ENCODE data around the gene ITGA1. TPM values are rescaled to one million over a fixed set of nuclear protein-coding genes. Genes with fewer than 3 reads are reported as not detected.

The ITGA1 gene
- total RNA-seq, 2 donors from 2014 or later: 125 to 169 TPM

DNA sequence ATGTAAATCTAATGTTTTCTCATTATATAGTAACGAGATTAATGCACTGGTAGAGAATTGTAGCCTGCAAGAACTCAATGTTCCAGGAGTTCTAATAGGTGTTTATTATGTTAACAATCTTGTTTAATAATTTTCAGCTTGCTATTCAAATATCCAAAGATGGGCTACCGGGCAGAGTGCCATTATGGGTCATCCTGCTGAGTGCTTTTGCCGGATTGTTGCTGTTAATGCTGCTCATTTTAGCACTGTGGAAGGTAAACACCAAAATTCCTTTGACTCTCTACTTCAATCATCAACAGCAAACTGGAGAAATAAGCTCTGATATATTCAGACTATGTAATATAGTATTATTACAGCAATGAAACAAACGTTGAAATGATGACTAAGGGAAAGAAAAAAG is 159.5 kb downstream of the ITGA1 start:
- Histone ChIP-seq H3K4me1 (ENCODE audit: control insufficient read depth in 1 of 2, low read depth in 2 of 2) (peaks cover 10 to 28% of the 10 kb centered on the region in 2 donors), H3K27ac (peak overlapping the region in 1 of 2 donors; percentile 43), H3K27me3 (replicated peaks; ENCODE audit: insufficient read depth) (no peaks in the 10 kb centered on the region), H3K36me3 (peaks cover 5% of the 10 kb centered on the region), H3K9me3 (no peaks in the 10 kb centered on the region), H3K4me3 (no peak overlapping the region)
- no peak for ATAC-seq (ENCODE audit: insufficient number of reproducible peaks, low FRiP score, low read depth)
- TF ChIP-seq, protein P1, sequence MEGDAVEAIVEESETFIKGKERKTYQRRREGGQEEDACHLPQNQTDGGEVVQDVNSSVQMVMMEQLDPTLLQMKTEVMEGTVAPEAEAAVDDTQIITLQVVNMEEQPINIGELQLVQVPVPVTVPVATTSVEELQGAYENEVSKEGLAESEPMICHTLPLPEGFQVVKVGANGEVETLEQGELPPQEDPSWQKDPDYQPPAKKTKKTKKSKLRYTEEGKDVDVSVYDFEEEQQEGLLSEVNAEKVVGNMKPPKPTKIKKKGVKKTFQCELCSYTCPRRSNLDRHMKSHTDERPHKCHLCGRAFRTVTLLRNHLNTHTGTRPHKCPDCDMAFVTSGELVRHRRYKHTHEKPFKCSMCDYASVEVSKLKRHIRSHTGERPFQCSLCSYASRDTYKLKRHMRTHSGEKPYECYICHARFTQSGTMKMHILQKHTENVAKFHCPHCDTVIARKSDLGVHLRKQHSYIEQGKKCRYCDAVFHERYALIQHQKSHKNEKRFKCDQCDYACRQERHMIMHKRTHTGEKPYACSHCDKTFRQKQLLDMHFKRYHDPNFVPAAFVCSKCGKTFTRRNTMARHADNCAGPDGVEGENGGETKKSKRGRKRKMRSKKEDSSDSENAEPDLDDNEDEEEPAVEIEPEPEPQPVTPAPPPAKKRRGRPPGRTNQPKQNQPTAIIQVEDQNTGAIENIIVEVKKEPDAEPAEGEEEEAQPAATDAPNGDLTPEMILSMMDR (IDR thresholded peaks at IDR 0.05): no peak
- DNase-seq (ENCODE audit: low spot score): no peak

- TF ChIP-seq, protein P1 (IDR thresholded peaks at IDR 0.05): no peak
- Histone ChIP-seq H3K27me3 (replicated peaks; ENCODE audit: insufficient read depth) (no peaks in the 10 kb centered on the region), H3K4me1 (ENCODE audit: control insufficient read depth in 1 of 2, low read depth in 2 of 2) (peaks cover 10 to 28% of the 10 kb centered on the region in 2 donors), H3K4me3 (no peak overlapping the region), H3K9me3 (no peaks in the 10 kb centered on the region), H3K27ac (peak overlapping the region in 1 of 2 donors; percentile 24), H3K36me3 (peaks cover 5% of the 10 kb centered on the region)
- ATAC-seq (ENCODE audit: insufficient number of reproducible peaks, low FRiP score, low read depth) (no peak), DNase-seq (ENCODE audit: low spot score) (no peak)
Measured at GRCh38 chr5:52947851-52948250, 160.1 kb downstream of the ITGA1 start.

- no peaks in the 10 kb centered on the region for H3K27me3 ChIP-seq (replicated peaks; ENCODE audit: insufficient read depth)
- DNase-seq (ENCODE audit: low spot score) (no peak), ATAC-seq (ENCODE audit: insufficient number of reproducible peaks, low FRiP score, low read depth) (peak; percentile 67)
- H3K36me3 ChIP-seq: peaks cover 5% of the 10 kb centered on the region
- H3K27ac ChIP-seq: peak overlapping the region; percentile 10 to 24
- no peak overlapping the region for H3K4me3 ChIP-seq
- no peaks in the 10 kb centered on the region for H3K9me3 ChIP-seq
- H3K4me1 ChIP-seq (ENCODE audit: control insufficient read depth in 1 of 2, low read depth in 2 of 2): peaks cover 10 to 28% of the 10 kb centered on the region in 2 donors
- TF ChIP-seq, protein P1 (IDR thresholded peaks at IDR 0.05): peak; percentile 68
Measured at GRCh38 chr5:52948418-52949076, 160.8 kb downstream of the ITGA1 start.

DNA sequence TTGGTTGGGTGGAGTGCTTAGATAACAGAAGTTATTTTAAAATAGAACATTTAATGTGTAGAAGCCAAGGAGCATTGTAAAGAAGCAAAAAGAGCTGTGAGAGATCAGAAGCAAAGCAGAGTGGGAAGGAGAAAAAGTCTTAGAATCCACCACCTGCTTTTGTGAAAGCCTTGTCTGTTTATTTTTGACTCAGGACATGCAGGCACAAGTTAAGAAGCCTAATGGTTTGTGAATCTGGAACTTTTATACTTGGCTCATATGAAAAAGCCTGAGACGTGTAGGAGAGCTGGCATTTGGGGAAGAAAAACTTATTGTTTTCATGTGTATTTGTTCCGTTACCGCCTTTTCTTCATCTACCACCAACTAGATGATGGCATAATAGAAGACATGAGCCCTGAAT is 163.0 kb downstream of the ITGA1 start:
- H3K4me3 ChIP-seq: no peak overlapping the region
- DNase-seq (ENCODE audit: low spot score): no peak
- no peaks in the 10 kb centered on the region for H3K27me3 ChIP-seq (replicated peaks; ENCODE audit: insufficient read depth)
- no peak for ATAC-seq (ENCODE audit: insufficient number of reproducible peaks, low FRiP score, low read depth)
- TF ChIP-seq, protein P1 (IDR thresholded peaks at IDR 0.05): no peak
- peaks cover 4 to 15% of the 10 kb centered on the region in 2 donors for H3K4me1 ChIP-seq (ENCODE audit: control insufficient read depth in 1 of 2, low read depth in 2 of 2)
- H3K9me3 ChIP-seq: no peaks in the 10 kb centered on the region
- H3K27ac ChIP-seq: no peak overlapping the region
- H3K36me3 ChIP-seq: peaks cover 10% of the 10 kb centered on the region

DNA sequence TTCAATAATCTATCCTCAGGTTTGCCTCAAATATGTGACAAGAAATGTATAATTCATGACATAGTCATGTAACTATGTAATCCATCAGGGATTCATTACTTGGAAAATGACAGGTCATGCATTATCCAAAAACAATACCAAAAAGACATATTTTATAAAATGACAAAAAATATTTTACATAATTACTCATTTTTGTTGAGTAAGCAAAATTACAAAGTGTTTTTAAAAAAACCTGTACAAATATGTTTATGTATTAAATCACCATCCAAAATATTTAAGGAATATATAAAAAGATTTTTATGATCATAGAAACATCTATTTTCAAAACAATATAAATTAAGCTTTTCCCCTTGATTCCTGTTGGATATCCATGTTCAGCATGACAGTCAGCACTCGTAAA is 164.8 kb downstream of the ITGA1 start:
- Histone ChIP-seq H3K4me3 (no peak overlapping the region), H3K27ac (no peak overlapping the region), H3K9me3 (no peaks in the 10 kb centered on the region), H3K27me3 (replicated peaks; ENCODE audit: insufficient read depth) (no peaks in the 10 kb centered on the region), H3K4me1 (ENCODE audit: control insufficient read depth in 1 of 2, low read depth in 2 of 2) (peaks cover 0 to 4% of the 10 kb centered on the region in 2 donors), H3K36me3 (peaks cover 10% of the 10 kb centered on the region)
- DNase-seq (ENCODE audit: low spot score) (no peak), ATAC-seq (ENCODE audit: insufficient number of reproducible peaks, low FRiP score, low read depth) (no peak)
- TF ChIP-seq, protein P1 (IDR thresholded peaks at IDR 0.05): no peak
